SK-N-SH (cell line): ENCODE results near the gene ISLR. TPM values are rescaled to one million over a fixed set of nuclear protein-coding genes. Genes with fewer than 3 reads are reported as not detected.

ENCODE experiments used
- CTCF ChIA-PET: fragments of 300-600, 350-600 bp; formaldehyde crosslinking; extraction: SDS; loops from one replicate; lab custom pipeline; 2021; lab: Yijun Ruan, JAX
- POLR2A ChIA-PET: fragments of 350-600 bp; sonication (Branson Sonifier 250); formaldehyde crosslinking; extraction: SDS; loops from one replicate; lab custom pipeline; 2020; ENCODE audit warnings: antibody characterized with exemption, inconsistent platforms; lab: Yijun Ruan, JAX
- DNase-seq: peaks from one replicate; pipeline ENCODE4 v3.0.0; 2012
- H2AFZ ChIP-seq: fragments of 200-600 bp; sonication (generic); 2 replicates; pipeline ENCODE4 v1.8.1; 2016; ENCODE audit warnings: antibody characterized with exemption, mild to moderate bottlenecking, low read depth
- H3F3A ChIP-seq: fragments of 200-600 bp; sonication (generic); replicated peaks from 2 replicates; pipeline ENCODE3; 2016; ENCODE audit warnings: antibody characterized with exemption, mild to moderate bottlenecking; ENCODE audit not compliant: insufficient read depth
- H3K27ac ChIP-seq, 2 experiments: fragments of 200-500 bp in 1 of 2; fragments of 200-600 bp in 1 of 2; sonication (Bioruptor generic) in 1 of 2; sonication (generic), shearing (Covaris generic) in 1 of 2; 2 replicates each; pipeline versions ENCODE4 v1.5.1 to v1.6.1; 2014 to 2016; ENCODE audit warnings: low read depth in 2 of 2, inconsistent platforms in 1 of 2, low read length in 1 of 2, mild to moderate bottlenecking in 1 of 2, mixed read lengths in 1 of 2
- H3K27me3 ChIP-seq: fragments of 200-600 bp; sonication (generic), shearing (Covaris generic); 2 replicates; pipeline ENCODE4 v1.6.1; 2016; ENCODE audit warnings: mixed run types; ENCODE audit not compliant: insufficient read depth
- H3K36me3 ChIP-seq, 2 experiments: fragments of 200-500 bp in 1 of 2; fragments of 200-600 bp in 1 of 2; sonication (Bioruptor generic) in 1 of 2; sonication (generic) in 1 of 2; replicated peaks in 1 of 2; 2 replicates each; pipeline versions ENCODE3 to v1.5.1; 2014 to 2016; ENCODE audit warnings: low read length in 1 of 2, mild to moderate bottlenecking in 1 of 2; ENCODE audit not compliant: insufficient read depth in 2 of 2, control insufficient read depth in 1 of 2
- H3K4me1 ChIP-seq, 2 experiments: fragments of 200-500 bp in 1 of 2; fragments of 200-600 bp in 1 of 2; sonication (Bioruptor generic) in 1 of 2; sonication (generic), shearing (Covaris generic) in 1 of 2; 2 replicates each; pipeline versions ENCODE4 v1.5.1 to v1.6.1; 2014 to 2016; ENCODE audit warnings: low read depth in 1 of 2, low read length in 1 of 2, mixed run types in 1 of 2; ENCODE audit not compliant: insufficient read depth in 2 of 2, control insufficient read depth in 1 of 2
- H3K4me2 ChIP-seq: fragments of 200-600 bp; sonication (generic), shearing (Covaris generic); 2 replicates; pipeline ENCODE4 v1.6.1; 2017; ENCODE audit warnings: mixed run types
- H3K4me3 ChIP-seq, 2 experiments: fragments of 200-500 bp in 1 of 2; fragments of 200-600 bp in 1 of 2; sonication (Bioruptor generic) in 1 of 2; sonication (generic), shearing (Covaris generic) in 1 of 2; 2 replicates each; pipeline versions ENCODE4 v1.5.1 to v1.8.1; 2014 to 2016; ENCODE audit warnings: low read depth in 2 of 2, inconsistent platforms in 1 of 2, low read length in 1 of 2, mild to moderate bottlenecking in 1 of 2, mixed read lengths in 1 of 2, moderate library complexity in 1 of 2
- H3K79me2 ChIP-seq: fragments of 200-600 bp; sonication (generic); 2 replicates; pipeline ENCODE4 v1.8.1; 2017; ENCODE audit warnings: mild to moderate bottlenecking; ENCODE audit not compliant: insufficient read depth
- H3K9ac ChIP-seq: fragments of 200-600 bp; sonication (generic); 2 replicates; pipeline ENCODE4 v1.6.1; 2017; ENCODE audit warnings: mixed run types
- H3K9me2 ChIP-seq: fragments of 200-600 bp; sonication (generic); 2 replicates; pipeline ENCODE4 v1.6.1; 2017; ENCODE audit warnings: mixed run types
- H3K9me3 ChIP-seq: fragments of 200-600 bp; sonication (generic); 2 replicates; pipeline ENCODE4 v1.6.1; 2017; ENCODE audit warnings: mixed run types, mild to moderate bottlenecking, moderate library complexity
- H4K20me1 ChIP-seq: fragments of 200-600 bp; sonication (generic); 2 replicates; pipeline ENCODE4 v1.6.1; 2017; ENCODE audit warnings: mild to moderate bottlenecking, mixed run types; ENCODE audit not compliant: insufficient read depth
- CHD2 ChIP-seq: fragments of 150-350 bp; IDR thresholded peaks from 2 replicates; pipeline ENCODE4 v1.6.1; 2018; ENCODE audit warnings: low read length; ENCODE audit not compliant: partially characterized antibody
- EP300 ChIP-seq, 2 experiments: IDR thresholded peaks; 2 replicates each; pipeline versions ENCODE4 v1.4.0 to v1.6.1; 2012; ENCODE audit warnings: borderline replicate concordance in 1 of 2, low read depth in 1 of 2, low read length in 1 of 2
- EZH2phosphoT487 ChIP-seq: fragments of 200-600 bp; sonication (generic); IDR thresholded peaks from 2 replicates; pipeline ENCODE4 v1.6.1; 2017; ENCODE audit warnings: low read depth, mixed run types, mild to moderate bottlenecking, antibody characterized with exemption, moderate library complexity, borderline replicate concordance
- FOSL2 ChIP-seq: IDR thresholded peaks from 2 replicates; pipeline ENCODE4 v1.4.0; 2012; ENCODE audit warnings: low read depth, mild to moderate bottlenecking, moderate library complexity, borderline replicate concordance
- FOXJ3 ChIP-seq: sonication (generic); formaldehyde crosslinking; IDR thresholded peaks from 2 replicates; pipeline ENCODE4 v1.5.1; 2020; ENCODE audit warnings: mild to moderate bottlenecking, missing genetic modification reagents
- JUND ChIP-seq: IDR thresholded peaks from 2 replicates; pipeline ENCODE4 v1.4.0; 2012
- POLR2AphosphoS5 ChIP-seq: IDR thresholded peaks from 2 replicates; pipeline ENCODE4 v1.6.1; 2012; ENCODE audit warnings: low read depth, low read length
- RXRA ChIP-seq: IDR thresholded peaks from 2 replicates; pipeline ENCODE4 v1.4.0; 2012; ENCODE audit warnings: low read depth, mild to moderate bottlenecking, borderline replicate concordance
- SMC3 ChIP-seq: IDR thresholded peaks from 2 replicates; pipeline ENCODE4 v1.6.1; 2012; ENCODE audit warnings: low read depth, low read length, improper control_type of control experiment
- TAF1 ChIP-seq: IDR thresholded peaks from 2 replicates; pipeline ENCODE4 v1.6.1; 2012; ENCODE audit warnings: low read depth, mild to moderate bottlenecking, low read length, moderate library complexity, borderline replicate concordance
- TEAD4 ChIP-seq: IDR thresholded peaks from 2 replicates; pipeline ENCODE4 v1.4.0; 2012; ENCODE audit warnings: mild to moderate bottlenecking, borderline replicate concordance; ENCODE audit not compliant: insufficient read depth
- YY1 ChIP-seq: IDR thresholded peaks from 2 replicates; pipeline ENCODE4 v1.4.0; 2012; ENCODE audit warnings: low read depth, mild to moderate bottlenecking
- WGBS: methylation state at CpG from one replicate; pipeline ENCODE4 v1.1.6; 2017; ENCODE audit warnings: low lambda C conversion rate; 5-methylcytosine and 5-hydroxymethylcytosine counted together
- polyA plus RNA-seq, 3 experiments: library from polyadenylated mRNA; depleted of rRNA; stranded (reverse); fragments of >200 nt; gene quantifications; 2 replicates each; pipeline ENCODE4 v1.2.3, GENCODE V29; 2012
- TF ChIP-seq, protein P1 (sequence below): fragments of 200-600 bp; sonication (generic); IDR thresholded peaks from 2 replicates; pipeline ENCODE4 v1.6.1; 2017; ENCODE audit warnings: antibody characterized with exemption, mild to moderate bottlenecking, moderate library complexity
- TF ChIP-seq, protein P2 (sequence below): IDR thresholded peaks from 2 replicates; pipeline ENCODE4; 2012
- TF ChIP-seq, protein P3 (sequence below): IDR thresholded peaks from 2 replicates; pipeline ENCODE4 v1.4.0; 2012; ENCODE audit warnings: low read depth, borderline replicate concordance
- TF ChIP-seq, protein P4 (sequence below): IDR thresholded peaks from 2 replicates; pipeline ENCODE4 v1.4.0; 2012; ENCODE audit warnings: low read depth, borderline replicate concordance

ISLR gene
- polyA plus RNA-seq, 1 of the 3 experiments (the other 2 are of a cell fraction) = 7.3 TPM

DNA sequence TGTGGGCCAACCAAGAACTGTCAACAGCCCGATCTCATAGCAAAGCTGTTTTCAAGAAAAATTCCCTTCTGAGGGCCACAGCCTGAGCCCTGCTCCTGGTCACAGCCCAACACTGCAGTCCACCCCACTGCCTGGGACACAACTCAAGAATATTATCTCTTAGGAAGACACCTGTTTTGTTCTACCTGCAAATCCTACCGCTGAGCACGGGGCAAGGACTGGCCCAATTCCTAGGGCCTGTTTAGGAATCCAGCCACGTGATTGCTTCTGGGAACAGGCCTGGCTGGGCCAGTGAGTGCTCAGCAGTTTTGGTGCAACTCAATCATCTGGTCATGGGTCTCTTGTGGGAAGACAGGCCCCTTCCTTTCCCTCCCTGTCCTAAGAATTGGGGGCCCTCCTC lies 34.9 kb upstream of the ISLR start:
- POLR2A ChIA-PET = no interaction called here
- Histone ChIP-seq H3K4me1 (peaks cover 13 to 37% of the 10 kb centered on the region in 2 experiments; a peak in 3 of 4 replicates), H4K20me1 (no peaks in the 10 kb centered on the region), H3F3A (peaks cover 7% of the 10 kb centered on the region), H3K36me3 (no peaks in the 10 kb centered on the region), H3K27ac (peak overlapping the region in 1 of 2 experiments; percentile 51; a peak in 2 of 4 replicates), H3K9ac (no peak overlapping the region), H2AFZ (no peak overlapping the region), H3K9me2 (no peaks in the 10 kb centered on the region), H3K4me3 (no peak overlapping the region), H3K9me3 (no peaks in the 10 kb centered on the region), H3K27me3 (no peaks in the 10 kb centered on the region), H3K4me2 (no peak overlapping the region), H3K79me2 (no peaks in the 10 kb centered on the region)
- CTCF ChIA-PET = interaction anchor here (1.1 kb wide), 1 partner anchor 11 kb away, joined by 5 read pairs; no protein-coding TSS in a partner anchor
- 94% methylated on average over 3 of the region's 4 CpGs for WGBS
- no peak for DNase-seq
- TF ChIP-seq TAF1 (no peak), RXRA (no peak), FOSL2 (no peak), JUND (no peak), POLR2AphosphoS5 (no peak), EZH2phosphoT487 (no peak), CHD2 (no peak), YY1 (no peak), TEAD4 (no peak), EP300 (IDR thresholded peaks at IDR 0.05; ENCODE audit: borderline replicate concordance in 1 of 2, low read depth in 1 of 2, low read length in 1 of 2) (no peak), FOXJ3 (CRISPR knock-in tag) (no peak), SMC3 (no peak)
- TF ChIP-seq, protein P1, sequence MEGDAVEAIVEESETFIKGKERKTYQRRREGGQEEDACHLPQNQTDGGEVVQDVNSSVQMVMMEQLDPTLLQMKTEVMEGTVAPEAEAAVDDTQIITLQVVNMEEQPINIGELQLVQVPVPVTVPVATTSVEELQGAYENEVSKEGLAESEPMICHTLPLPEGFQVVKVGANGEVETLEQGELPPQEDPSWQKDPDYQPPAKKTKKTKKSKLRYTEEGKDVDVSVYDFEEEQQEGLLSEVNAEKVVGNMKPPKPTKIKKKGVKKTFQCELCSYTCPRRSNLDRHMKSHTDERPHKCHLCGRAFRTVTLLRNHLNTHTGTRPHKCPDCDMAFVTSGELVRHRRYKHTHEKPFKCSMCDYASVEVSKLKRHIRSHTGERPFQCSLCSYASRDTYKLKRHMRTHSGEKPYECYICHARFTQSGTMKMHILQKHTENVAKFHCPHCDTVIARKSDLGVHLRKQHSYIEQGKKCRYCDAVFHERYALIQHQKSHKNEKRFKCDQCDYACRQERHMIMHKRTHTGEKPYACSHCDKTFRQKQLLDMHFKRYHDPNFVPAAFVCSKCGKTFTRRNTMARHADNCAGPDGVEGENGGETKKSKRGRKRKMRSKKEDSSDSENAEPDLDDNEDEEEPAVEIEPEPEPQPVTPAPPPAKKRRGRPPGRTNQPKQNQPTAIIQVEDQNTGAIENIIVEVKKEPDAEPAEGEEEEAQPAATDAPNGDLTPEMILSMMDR = no peak
- TF ChIP-seq, protein P2, sequence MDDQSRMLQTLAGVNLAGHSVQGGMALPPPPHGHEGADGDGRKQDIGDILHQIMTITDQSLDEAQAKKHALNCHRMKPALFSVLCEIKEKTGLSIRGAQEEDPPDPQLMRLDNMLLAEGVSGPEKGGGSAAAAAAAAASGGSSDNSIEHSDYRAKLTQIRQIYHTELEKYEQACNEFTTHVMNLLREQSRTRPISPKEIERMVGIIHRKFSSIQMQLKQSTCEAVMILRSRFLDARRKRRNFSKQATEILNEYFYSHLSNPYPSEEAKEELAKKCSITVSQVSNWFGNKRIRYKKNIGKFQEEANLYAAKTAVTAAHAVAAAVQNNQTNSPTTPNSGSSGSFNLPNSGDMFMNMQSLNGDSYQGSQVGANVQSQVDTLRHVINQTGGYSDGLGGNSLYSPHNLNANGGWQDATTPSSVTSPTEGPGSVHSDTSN = no peak
- TF ChIP-seq, protein P3, sequence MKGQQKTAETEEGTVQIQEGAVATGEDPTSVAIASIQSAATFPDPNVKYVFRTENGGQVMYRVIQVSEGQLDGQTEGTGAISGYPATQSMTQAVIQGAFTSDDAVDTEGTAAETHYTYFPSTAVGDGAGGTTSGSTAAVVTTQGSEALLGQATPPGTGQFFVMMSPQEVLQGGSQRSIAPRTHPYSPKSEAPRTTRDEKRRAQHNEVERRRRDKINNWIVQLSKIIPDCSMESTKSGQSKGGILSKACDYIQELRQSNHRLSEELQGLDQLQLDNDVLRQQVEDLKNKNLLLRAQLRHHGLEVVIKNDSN = no peak
- TF ChIP-seq, protein P4, sequence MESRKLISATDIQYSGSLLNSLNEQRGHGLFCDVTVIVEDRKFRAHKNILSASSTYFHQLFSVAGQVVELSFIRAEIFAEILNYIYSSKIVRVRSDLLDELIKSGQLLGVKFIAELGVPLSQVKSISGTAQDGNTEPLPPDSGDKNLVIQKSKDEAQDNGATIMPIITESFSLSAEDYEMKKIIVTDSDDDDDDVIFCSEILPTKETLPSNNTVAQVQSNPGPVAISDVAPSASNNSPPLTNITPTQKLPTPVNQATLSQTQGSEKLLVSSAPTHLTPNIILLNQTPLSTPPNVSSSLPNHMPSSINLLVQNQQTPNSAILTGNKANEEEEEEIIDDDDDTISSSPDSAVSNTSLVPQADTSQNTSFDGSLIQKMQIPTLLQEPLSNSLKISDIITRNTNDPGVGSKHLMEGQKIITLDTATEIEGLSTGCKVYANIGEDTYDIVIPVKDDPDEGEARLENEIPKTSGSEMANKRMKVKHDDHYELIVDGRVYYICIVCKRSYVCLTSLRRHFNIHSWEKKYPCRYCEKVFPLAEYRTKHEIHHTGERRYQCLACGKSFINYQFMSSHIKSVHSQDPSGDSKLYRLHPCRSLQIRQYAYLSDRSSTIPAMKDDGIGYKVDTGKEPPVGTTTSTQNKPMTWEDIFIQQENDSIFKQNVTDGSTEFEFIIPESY = no peak
